Measurements from ENCODE around the gene SLC23A1. TPM values are rescaled to one million over a fixed set of nuclear protein-coding genes. Genes with fewer than 3 reads are reported as not detected.

SLC23A1 gene
- total and polyA plus RNA-seq, 9 of the 15 experiments (the other 6 are each of a cell fraction or from before 2014, with no cell fraction given) = 0.03 to 0.20 (median 0.05) TPM; not detected in 5

DNA sequence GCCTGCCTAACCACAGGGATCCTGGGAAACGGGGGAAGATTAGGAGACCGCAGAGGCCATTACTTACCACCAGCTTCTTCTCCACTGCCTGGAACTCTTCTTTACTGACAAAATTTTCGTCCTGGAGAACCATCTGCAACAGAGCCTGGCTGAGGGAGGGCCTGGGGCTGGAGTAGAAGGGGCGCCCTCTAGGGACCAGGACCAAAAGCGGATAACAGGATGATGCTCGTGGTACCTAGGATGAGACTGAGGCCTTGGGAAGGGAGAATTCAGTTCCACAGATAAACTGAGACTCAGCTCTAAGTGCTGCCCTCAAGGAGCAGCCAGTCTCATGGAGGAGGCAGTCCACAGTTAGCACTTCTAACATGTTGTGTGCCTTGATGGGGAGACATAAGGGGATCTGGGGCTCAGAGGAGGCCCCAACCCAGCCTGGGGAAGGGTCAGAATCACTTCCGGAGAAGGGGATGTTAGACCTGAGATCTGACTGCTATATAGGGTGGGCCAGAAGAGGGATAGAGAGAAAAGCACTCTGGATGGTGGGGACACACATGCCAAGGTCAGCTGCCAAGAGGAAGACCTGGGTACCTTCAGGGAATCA is 19.6 kb upstream of the SLC23A1 start:
- Histone ChIP-seq H3K27me3 (ENCODE audit: control insufficient read depth in 2 of 2, insufficient read depth in 2 of 2, low read length in 2 of 2) (no peaks in the 10 kb centered on the region), H3K9ac (ENCODE audit: insufficient read depth in 1 of 2, low read depth in 2 of 2, low read length in 2 of 2) (peak overlapping the region in 1 of 2 experiments; percentile 73; a peak in 1 of 4 replicates), H3K9me3 (replicated peaks; ENCODE audit: control insufficient read depth, insufficient read depth, low read depth, low read length) (no peaks in the 10 kb centered on the region), H3K4me1 (replicated peaks in 1 of 2; ENCODE audit: control insufficient read depth in 2 of 2, insufficient read depth in 2 of 2, low read length in 2 of 2) (peaks cover 11 to 15% of the 10 kb centered on the region in 2 experiments; a peak in 4 of 5 replicates), H3K4me2 (ENCODE audit: insufficient read depth, low read length) (peak overlapping the region; percentile 99), H3K4me3 (no peak overlapping the region), H2AFZ (ENCODE audit: low read depth, low read length) (no peak overlapping the region), H3K36me3 (ENCODE audit: control insufficient read depth, insufficient read depth, low read length) (0 out of 3 replicates have a peak, but pooled peaks cover 2% of the 10 kb centered on the region), H3K27ac (ENCODE audit: extremely low read depth, low read depth, low read length) (no peak overlapping the region), H3K9me1 (ENCODE audit: control insufficient read depth, insufficient read depth, low read length) (no peaks in the 10 kb centered on the region), H3K79me2 (ENCODE audit: control insufficient read depth, insufficient read depth, low read length) (no peaks in the 10 kb centered on the region), H4K20me1 (replicated peaks; ENCODE audit: control insufficient read depth, insufficient read depth, low read length) (no peaks in the 10 kb centered on the region)
- intact Hi-C loops (cut with micrococcal nuclease) = loop anchor here (2.0 to 5.0 kb wide), 2 partner anchors 18 to 60 kb away; partner anchors contain the start of gene PAIP2
- 54% methylated on average over 7 of the region's 7 CpGs for WGBS (ENCODE audit: insufficient coverage, low coverage, missing lambda C conversion rate)
- ChIA-PET CTCF (ENCODE audit: low intra/inter-chr PET ratio) (no interaction called here), POLR2A (interaction anchor here (0.6 to 1.7 kb wide), 5 partner anchors 14 to 100 kb away, joined by 3 to 7 read pairs (median 3); partner anchors contain the start of genes DNAJC18 and PAIP2)
- FAIRE-seq (peak; percentile 35), ATAC-seq (peak; percentile 60), DNase-seq (ENCODE audit: extremely low read depth in 1 of 4, low spot score in 3 of 4) (peak; percentile 69 to 75 (median 70))
- in situ Hi-C loops (cut with MboI) = no loop called here
- no TSS peak for BruUV-seq (replicated peaks)
- TF ChIP-seq SOX6 (IDR thresholded peaks at IDR 0.05) = no peak
- peak in 1 of 2 experiments; percentile 31; a peak in 2 of 4 replicates for TF ChIP-seq RAD21 (CRISPR knock-in tag; conservative IDR thresholded peaks at IDR 0.05 in 1 of 2, IDR thresholded peaks at IDR 0.05 in 1 of 2)
- TF ChIP-seq, protein P1, sequence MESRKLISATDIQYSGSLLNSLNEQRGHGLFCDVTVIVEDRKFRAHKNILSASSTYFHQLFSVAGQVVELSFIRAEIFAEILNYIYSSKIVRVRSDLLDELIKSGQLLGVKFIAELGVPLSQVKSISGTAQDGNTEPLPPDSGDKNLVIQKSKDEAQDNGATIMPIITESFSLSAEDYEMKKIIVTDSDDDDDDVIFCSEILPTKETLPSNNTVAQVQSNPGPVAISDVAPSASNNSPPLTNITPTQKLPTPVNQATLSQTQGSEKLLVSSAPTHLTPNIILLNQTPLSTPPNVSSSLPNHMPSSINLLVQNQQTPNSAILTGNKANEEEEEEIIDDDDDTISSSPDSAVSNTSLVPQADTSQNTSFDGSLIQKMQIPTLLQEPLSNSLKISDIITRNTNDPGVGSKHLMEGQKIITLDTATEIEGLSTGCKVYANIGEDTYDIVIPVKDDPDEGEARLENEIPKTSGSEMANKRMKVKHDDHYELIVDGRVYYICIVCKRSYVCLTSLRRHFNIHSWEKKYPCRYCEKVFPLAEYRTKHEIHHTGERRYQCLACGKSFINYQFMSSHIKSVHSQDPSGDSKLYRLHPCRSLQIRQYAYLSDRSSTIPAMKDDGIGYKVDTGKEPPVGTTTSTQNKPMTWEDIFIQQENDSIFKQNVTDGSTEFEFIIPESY (CRISPR knock-in tag; IDR thresholded peaks at IDR 0.05) = peak; percentile 20; the same call in 1 of the 2 replicates
- TF ChIP-seq IFI16 (CRISPR knock-in tag; IDR thresholded peaks at IDR 0.05) = no peak
- TF ChIP-seq, protein P2, sequence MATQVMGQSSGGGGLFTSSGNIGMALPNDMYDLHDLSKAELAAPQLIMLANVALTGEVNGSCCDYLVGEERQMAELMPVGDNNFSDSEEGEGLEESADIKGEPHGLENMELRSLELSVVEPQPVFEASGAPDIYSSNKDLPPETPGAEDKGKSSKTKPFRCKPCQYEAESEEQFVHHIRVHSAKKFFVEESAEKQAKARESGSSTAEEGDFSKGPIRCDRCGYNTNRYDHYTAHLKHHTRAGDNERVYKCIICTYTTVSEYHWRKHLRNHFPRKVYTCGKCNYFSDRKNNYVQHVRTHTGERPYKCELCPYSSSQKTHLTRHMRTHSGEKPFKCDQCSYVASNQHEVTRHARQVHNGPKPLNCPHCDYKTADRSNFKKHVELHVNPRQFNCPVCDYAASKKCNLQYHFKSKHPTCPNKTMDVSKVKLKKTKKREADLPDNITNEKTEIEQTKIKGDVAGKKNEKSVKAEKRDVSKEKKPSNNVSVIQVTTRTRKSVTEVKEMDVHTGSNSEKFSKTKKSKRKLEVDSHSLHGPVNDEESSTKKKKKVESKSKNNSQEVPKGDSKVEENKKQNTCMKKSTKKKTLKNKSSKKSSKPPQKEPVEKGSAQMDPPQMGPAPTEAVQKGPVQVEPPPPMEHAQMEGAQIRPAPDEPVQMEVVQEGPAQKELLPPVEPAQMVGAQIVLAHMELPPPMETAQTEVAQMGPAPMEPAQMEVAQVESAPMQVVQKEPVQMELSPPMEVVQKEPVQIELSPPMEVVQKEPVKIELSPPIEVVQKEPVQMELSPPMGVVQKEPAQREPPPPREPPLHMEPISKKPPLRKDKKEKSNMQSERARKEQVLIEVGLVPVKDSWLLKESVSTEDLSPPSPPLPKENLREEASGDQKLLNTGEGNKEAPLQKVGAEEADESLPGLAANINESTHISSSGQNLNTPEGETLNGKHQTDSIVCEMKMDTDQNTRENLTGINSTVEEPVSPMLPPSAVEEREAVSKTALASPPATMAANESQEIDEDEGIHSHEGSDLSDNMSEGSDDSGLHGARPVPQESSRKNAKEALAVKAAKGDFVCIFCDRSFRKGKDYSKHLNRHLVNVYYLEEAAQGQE (IDR thresholded peaks at IDR 0.05; ENCODE audit: borderline replicate concordance) = peak; percentile 4; the same call in 1 of the 2 replicates
- TF ChIP-seq, protein P2 (CRISPR knock-in tag; IDR thresholded peaks at IDR 0.05; ENCODE audit: low read depth) = no peak
- TF ChIP-seq TAF7 (tag; IDR thresholded peaks at IDR 0.05) = no peak
- TF ChIP-seq, protein P3, sequence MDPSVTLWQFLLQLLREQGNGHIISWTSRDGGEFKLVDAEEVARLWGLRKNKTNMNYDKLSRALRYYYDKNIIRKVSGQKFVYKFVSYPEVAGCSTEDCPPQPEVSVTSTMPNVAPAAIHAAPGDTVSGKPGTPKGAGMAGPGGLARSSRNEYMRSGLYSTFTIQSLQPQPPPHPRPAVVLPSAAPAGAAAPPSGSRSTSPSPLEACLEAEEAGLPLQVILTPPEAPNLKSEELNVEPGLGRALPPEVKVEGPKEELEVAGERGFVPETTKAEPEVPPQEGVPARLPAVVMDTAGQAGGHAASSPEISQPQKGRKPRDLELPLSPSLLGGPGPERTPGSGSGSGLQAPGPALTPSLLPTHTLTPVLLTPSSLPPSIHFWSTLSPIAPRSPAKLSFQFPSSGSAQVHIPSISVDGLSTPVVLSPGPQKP (CRISPR knock-in tag; IDR thresholded peaks at IDR 0.05) = no peak
